GM10266 (cell line): ENCODE results near the gene OVOL3.

Experiments used
- DNase-seq: peaks from one replicate; pipeline ENCODE4 v3.0.0; 2012; ENCODE audit errors: extremely low spot score
- TF ChIP-seq, protein P1 (sequence below): IDR thresholded peaks from 2 replicates; pipeline ENCODE4 v1.5.1; 2012; ENCODE audit warnings: mild to moderate bottlenecking, low read depth; ENCODE audit not compliant: control insufficient read depth, insufficient read depth; ENCODE audit errors: missing control alignments

The OVOL3 gene

DNA sequence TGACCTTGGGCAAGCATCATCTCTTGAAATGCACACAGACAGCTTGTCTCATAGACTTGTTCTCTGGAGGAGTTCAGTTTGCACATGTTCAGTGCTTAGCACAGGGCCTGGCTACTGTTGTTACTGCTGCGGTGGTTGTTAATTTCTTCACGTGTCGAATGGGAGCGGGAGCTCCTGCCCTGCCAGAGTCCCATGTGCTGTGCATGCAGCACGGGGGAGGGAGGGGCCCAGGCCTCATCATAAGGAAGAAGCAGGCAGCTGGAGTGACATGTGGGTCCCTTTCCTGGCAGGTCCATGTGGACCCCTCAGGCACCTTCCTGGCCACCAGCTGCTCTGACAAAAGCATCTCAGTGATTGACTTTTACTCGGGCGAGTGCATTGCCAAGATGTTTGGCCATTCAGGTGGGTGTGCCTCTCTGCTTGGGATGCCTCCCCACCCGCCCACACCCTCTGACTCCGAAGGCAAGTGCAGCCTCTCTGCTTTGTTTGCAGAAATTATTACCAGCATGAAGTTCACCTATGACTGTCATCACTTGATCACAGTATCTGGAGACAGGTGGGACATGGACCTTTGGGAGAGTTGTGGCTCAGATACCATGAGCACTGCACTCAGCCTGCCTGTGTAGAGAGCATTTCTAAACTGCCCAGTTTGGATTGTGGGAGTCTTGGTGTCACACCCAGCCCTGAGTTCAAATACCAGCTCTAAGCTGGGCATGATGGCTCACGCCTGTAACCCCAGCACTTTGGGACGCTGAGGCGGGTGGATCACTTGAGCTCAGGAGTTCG lies 19.8 kb upstream of the OVOL3 start:
- DNase-seq, result no peak
- TF ChIP-seq, protein P1, sequence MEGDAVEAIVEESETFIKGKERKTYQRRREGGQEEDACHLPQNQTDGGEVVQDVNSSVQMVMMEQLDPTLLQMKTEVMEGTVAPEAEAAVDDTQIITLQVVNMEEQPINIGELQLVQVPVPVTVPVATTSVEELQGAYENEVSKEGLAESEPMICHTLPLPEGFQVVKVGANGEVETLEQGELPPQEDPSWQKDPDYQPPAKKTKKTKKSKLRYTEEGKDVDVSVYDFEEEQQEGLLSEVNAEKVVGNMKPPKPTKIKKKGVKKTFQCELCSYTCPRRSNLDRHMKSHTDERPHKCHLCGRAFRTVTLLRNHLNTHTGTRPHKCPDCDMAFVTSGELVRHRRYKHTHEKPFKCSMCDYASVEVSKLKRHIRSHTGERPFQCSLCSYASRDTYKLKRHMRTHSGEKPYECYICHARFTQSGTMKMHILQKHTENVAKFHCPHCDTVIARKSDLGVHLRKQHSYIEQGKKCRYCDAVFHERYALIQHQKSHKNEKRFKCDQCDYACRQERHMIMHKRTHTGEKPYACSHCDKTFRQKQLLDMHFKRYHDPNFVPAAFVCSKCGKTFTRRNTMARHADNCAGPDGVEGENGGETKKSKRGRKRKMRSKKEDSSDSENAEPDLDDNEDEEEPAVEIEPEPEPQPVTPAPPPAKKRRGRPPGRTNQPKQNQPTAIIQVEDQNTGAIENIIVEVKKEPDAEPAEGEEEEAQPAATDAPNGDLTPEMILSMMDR, result no peak

DNA sequence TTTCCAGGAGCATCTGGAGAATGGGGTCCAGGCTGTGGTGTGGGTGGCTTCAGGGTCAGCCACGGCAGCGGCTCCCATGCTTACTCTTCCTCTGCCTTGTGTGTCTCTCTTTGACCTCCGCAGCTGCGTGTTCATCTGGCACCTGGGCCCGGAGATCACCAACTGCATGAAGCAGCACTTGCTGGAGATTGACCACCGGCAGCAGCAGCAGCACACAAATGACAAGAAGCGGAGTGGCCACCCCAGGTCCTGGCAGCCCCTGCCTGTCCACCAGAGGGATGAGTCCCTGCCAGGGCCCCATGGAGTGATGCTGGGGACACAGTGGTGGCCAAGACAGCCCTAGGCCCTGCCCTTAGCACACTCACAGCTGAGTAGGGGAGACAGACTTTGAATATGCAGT lies 18.4 kb upstream of the OVOL3 start:
- TF ChIP-seq, protein P1, result no peak
- no peak for DNase-seq

DNA sequence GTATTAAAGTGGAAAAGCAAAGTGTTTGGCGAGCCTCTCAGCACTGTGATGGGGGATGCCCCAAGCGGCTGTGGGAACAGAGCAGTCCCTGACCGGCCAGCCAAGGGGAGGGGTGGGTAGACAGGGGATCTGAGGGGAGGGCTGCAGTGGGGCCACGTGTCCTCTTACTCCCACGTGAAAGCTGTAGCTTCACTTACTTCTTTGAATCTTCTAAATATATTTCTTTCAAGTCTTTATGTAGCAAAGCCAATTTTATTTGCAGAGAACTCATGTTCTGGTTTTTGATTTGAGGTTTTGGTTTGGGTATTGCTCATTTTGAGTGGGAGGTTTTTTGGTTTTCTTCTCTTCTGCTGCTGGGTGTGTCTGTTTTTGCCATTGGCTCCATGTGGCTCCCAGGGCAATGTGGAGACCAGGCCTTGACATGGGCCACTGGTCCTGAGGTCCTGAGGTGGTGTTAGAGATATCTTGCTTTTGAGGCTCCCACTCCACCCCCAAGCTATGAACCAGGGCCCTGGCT lies 17.7 kb upstream of the OVOL3 start:
- DNase-seq, result peak; percentile 79
- TF ChIP-seq, protein P1, result no peak

DNA sequence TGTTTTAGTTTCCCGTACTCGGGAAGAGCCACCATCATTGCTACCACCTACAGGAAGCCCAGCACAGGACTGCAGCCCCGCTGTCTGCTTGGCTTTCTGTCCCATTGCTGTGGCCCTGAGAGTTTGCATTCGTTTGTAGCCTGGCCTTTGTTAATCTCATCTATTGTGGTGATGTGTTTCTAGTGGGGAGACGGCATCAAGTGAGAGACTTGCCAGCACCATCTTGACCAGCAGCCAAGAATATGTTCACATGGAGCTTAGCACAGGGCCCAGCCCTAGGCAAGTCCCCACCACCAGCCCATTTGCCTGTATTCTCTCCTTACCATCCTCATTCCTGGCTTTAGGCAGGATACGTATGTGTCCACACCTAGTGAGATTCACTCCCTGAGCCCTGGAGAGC lies 17.3 kb upstream of the OVOL3 start:
- TF ChIP-seq, protein P1, result no peak
- peak; percentile 65 for DNase-seq

- TF ChIP-seq, protein P1, result no peak
- DNase-seq, result no peak
Observed at GRCh38 chr19:36097036-36097435, 13.9 kb upstream of the OVOL3 start.

GRCh38 chr19:36099166-36099785 lies 11.7 kb upstream of the OVOL3 start:
- DNase-seq, result no peak
- TF ChIP-seq, protein P1, result no peak

DNA sequence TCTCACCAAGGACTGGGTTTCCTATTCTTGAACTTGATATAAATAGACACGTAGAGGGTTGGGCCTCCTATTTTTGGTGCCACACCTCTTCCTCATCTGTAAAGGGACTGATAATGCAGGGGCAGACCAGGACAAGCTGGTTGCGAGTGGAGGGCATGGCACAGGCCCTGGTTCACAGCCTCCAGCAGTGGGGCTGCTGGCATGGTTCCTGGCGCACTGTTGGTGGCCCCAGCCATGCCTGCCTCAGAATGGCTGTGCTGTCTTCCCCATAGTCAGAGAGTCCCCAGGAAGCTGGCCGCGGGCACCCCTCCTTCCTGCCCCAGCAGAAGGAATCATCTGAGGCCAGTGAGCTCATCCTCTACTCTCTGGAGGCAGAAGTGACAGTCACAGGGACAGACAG lies 10.5 kb upstream of the OVOL3 start:
- DNase-seq, result no peak

More for the DNA sequence above, 10.5 kb upstream of the OVOL3 start:
- TF ChIP-seq, protein P1, result no peak
